Activated naive CD4-positive, alpha-beta T cell treated with anti-CD3 and anti-CD28 coated beads, Interleukin-2, amount 50 U/mL, for 72 hours (primary cell): ENCODE measurements around the gene ARF1. TPM values are rescaled to one million over a fixed set of nuclear protein-coding genes. Genes with fewer than 3 reads are reported as not detected.
"Not testable (repeated sequence)": the region's sequence is repeated elsewhere in the genome, so short reads cannot be mapped to it uniquely, and the experiment has no call there.

ENCODE experiments used
- ATAC-seq, 2 donors: fragments of 150-1000 bp; cut with Tn5 transposase; 2 replicates each; pipeline ENCODE4 v1.10.0; 2021; ENCODE audit warnings: mild to moderate bottlenecking in 2 of 2, moderate library complexity in 2 of 2
- DNase-seq, 2 donors: peaks; one replicate each; pipeline ENCODE4 v3.0.0; 2021 to 2022; ENCODE audit warnings: low spot score in 2 of 2
- H3K27ac Mint-ChIP-seq, 2 donors: one replicate each; pipeline ENCODE4 v1.8.0; 2022; ENCODE audit warnings: mild to moderate bottlenecking in 2 of 2, mixed read lengths in 2 of 2
- H3K36me3 Mint-ChIP-seq, 2 donors: one replicate each; pipeline ENCODE4 v1.8.0; 2022; ENCODE audit warnings: mixed read lengths in 2 of 2
- H3K9me3 Mint-ChIP-seq, 2 donors: one replicate each; pipeline ENCODE4 v1.8.0; 2022; ENCODE audit warnings: mixed read lengths in 2 of 2
- total RNA-seq, 2 donors: library from RNA; stranded (reverse); gene quantifications; one replicate each; pipeline ENCODE4 v1.2.3, GENCODE V29; 2022

Gene ARF1
- total RNA-seq, 2 donors from 2014 or later, result 308 to 333 TPM

- peak overlapping the region in 1 of 2 donors; percentile 4 for H3K27ac Mint-ChIP-seq
- no peak for DNase-seq
- H3K9me3 Mint-ChIP-seq, result no peaks in the 10 kb centered on the region
- ATAC-seq, result no peak
- H3K36me3 Mint-ChIP-seq, result peaks cover 12 to 16% of the 10 kb centered on the region in 2 donors
Measured at GRCh38 chr1:228101614-228101993, 19.1 kb downstream of the ARF1 start.

DNA sequence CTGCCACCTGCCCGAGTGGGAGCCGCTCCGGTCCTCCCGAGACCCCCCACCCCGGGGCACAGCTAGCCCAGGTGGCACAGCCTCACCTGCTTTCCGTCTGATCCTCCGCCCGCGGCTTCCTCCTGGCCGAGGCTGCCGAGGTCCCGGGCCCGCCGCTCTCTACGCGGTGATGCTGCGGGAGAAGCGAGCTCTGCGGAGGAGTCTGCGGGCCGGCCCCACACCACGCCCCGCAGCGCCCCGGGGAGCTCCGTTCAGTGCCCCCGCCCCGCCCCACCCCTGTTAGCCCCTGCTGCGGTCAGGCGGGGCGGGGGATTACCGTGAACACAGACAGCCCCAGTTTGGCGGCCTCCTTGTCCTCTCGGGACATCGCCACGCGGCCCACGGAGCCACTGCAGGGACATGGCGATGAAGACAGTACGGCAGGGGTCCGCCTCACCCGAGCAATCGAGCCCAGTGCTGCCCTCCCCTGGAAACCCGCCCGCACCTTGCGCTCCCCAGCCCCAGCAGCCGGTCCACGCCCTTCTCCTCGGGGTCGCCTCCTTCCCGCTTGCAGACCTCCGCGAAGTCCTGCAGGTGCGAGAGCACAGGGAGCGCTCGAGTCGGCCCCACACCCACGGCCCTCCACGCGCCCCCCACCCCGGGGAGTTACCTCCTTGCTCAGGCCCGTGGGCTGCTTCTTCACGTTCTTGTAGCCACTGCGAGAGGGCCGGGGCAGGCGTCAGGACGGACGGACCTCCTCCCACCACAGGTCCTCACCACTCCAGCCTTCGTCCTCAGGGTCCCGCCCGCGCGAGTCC lies 19.7 kb downstream of the ARF1 start:
- ATAC-seq (peak; percentile 22 to 49), DNase-seq (peak in 1 of 2 donors; percentile 48)
- peaks cover 13 to 20% of the 10 kb centered on the region in 2 donors for H3K36me3 Mint-ChIP-seq
- H3K27ac Mint-ChIP-seq, result peak overlapping the region in 1 of 2 donors; percentile 98
- H3K9me3 Mint-ChIP-seq, result no peaks in the 10 kb centered on the region

GRCh38 chr1:228102791-228103620 lies 20.5 kb downstream of the ARF1 start, which contains the start of gene C1orf35:
TSS of gene C1orf35 (minus strand) at chr1:228103325. CDS start at chr1:228103227, 98 bp downstream.
- Mint-ChIP-seq H3K36me3 (peaks cover 13 to 16% of the 10 kb centered on the region in 2 donors), H3K27ac (peak within 1 kb of the TSS; percentile 95 to 98), H3K9me3 (no peaks in the 10 kb centered on the region)
- peak; percentile 96 for DNase-seq
- peak; percentile 86 to 88 for ATAC-seq

DNA sequence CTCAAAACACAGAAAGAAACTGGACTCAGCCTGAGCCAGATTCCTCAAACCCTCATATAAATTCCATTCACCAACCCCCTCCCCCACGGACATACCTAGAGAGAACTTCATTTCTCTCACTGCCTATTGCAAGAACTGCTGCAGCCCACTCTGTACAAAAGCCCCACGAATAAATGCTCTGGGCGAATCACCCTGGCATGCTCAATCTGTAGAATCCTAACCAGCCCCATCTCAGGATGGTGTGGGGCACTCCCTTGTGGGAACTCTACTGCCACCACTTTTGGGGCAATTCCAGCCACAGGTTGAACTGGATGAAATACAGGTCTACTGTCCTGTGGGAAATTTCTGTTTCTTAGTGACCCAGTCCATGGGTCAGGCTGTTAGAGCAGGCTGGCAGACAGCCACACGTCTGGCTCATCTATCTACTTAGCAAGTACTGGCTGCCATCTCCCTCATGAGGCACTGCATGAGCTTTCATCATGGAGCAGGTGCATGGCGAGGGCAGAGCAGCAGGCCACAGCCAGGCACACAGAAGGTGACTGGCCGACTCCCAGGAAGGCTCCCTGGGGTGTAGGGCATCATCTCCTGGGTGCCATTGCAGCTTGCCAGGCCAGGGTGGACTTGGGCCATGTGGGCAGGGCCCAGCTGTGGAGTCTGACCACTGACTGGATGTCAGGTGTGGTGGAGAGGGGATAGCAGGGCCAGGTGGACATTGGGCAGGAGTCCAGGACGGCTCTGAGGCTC lies 22.2 kb downstream of the ARF1 start:
- ATAC-seq (no peak), DNase-seq (no peak)
- peaks cover 14% of the 10 kb centered on the region in 2 donors for H3K36me3 Mint-ChIP-seq
- no peaks in the 10 kb centered on the region for H3K9me3 Mint-ChIP-seq
- H3K27ac Mint-ChIP-seq, result peak overlapping the region; percentile 52 to 88

DNA sequence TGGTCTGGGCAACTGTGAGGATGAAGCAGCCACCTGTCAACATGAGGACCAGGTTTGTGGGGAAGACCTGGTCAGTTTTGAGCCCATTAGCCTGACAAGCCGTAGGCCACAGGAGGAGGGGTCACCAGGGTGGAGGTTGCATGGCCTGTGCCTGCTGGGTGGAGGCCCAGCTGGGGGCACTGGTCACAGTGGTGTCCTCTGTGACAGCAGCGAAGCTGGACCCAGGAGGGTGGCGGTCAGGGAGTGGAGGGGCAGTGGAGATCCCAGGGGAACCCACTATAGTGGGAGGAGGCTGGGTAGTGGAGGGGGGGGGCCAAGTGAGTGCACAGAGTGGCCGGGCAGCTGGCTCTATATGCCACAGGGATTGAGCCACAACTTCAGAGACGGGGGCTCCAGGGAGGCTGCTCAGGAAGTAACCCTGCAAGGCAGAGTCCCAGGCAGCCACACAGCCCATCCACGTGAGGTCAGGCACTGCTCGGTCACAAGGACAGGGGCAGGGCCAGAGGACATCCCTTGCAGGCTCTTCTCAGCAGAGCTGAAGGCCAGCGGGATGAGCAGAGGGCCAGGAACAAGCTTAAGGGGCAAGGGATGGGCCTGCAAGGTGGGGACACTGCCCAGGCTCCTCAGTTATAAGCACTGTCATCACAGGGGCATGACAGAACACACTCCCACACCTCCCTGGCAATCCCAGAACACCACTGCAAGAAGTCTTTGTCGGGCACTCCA lies 22.9 kb downstream of the ARF1 start:
- no peak for DNase-seq
- Mint-ChIP-seq H3K27ac (peak overlapping the region in 1 of 2 donors; percentile 52), H3K36me3 (peaks cover 14 to 19% of the 10 kb centered on the region in 2 donors), H3K9me3 (no peaks in the 10 kb centered on the region)
- ATAC-seq, result no peak

- peak overlapping the region; percentile 7 to 44 for H3K27ac Mint-ChIP-seq
- no peaks in the 10 kb centered on the region for H3K9me3 Mint-ChIP-seq
- DNase-seq (no peak), ATAC-seq (no peak)
- H3K36me3 Mint-ChIP-seq, result peaks cover 14 to 19% of the 10 kb centered on the region in 2 donors
Measured at GRCh38 chr1:228105996-228106799, 23.7 kb downstream of the ARF1 start.

DNA sequence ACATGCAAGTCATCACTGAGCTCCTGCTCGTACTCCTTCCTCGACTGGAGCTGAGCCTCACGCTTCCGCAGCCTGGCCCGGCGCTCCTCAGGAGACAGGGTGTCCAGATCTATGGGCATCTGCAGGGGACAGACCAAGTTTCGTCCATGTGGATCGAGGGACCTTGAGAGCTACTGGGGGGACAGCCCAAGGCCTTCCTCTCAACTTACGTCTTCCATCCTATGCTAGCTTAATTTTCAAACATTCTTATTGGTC lies 24.2 kb downstream of the ARF1 start:
- peaks cover 14 to 19% of the 10 kb centered on the region in 2 donors for H3K36me3 Mint-ChIP-seq
- no peaks in the 10 kb centered on the region for H3K9me3 Mint-ChIP-seq
- DNase-seq (no peak), ATAC-seq (no peak)
- peak overlapping the region; percentile 7 to 44 for H3K27ac Mint-ChIP-seq

DNA sequence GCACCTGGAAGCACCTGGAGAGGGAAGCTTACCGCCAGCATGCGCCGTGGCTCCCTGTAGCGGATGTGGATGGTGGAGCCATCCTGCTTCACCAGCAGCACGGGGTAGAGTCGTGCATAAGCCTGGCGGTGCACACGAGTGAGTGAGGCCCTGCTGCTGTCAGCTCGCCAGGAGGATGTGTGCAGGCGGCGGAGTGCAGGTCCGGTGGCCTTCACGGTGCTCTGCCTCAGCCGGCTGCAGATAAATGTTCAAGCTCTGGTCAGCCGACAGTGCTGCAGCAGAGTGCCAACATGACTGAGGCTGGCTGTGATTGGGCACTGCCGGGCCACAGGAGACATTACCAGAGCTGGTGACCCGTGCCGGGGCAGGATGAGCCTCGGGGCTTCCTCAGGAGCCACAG lies 25.1 kb downstream of the ARF1 start:
- no peak for DNase-seq
- peaks cover 14 to 19% of the 10 kb centered on the region in 2 donors for H3K36me3 Mint-ChIP-seq
- H3K27ac Mint-ChIP-seq, result peak overlapping the region; percentile 91 to 96
- ATAC-seq, result no peak
- no peaks in the 10 kb centered on the region for H3K9me3 Mint-ChIP-seq

- H3K9me3 Mint-ChIP-seq, result no peaks in the 10 kb centered on the region
- peak overlapping the region; percentile 91 to 96 for H3K27ac Mint-ChIP-seq
- ATAC-seq (no peak), DNase-seq (no peak)
- peaks cover 11 to 16% of the 10 kb centered on the region in 2 donors for H3K36me3 Mint-ChIP-seq
Measured at GRCh38 chr1:228108055-228108690, 25.7 kb downstream of the ARF1 start.

GRCh38 chr1:228108742-228109072 lies 26.2 kb downstream of the ARF1 start:
- H3K9me3 Mint-ChIP-seq, result no peaks in the 10 kb centered on the region
- H3K27ac Mint-ChIP-seq, result peak overlapping the region; percentile 91 to 96
- ATAC-seq, result peak in 1 of 2 donors; percentile 1
- peaks cover 7 to 11% of the 10 kb centered on the region in 2 donors for H3K36me3 Mint-ChIP-seq
- no peak for DNase-seq

GRCh38 chr1:228109073-228109961 lies 26.8 kb downstream of the ARF1 start, which contains the start of gene MRPL55:
TSS of gene MRPL55 (minus strand) at chr1:228109299. CDS start at chr1:228108260, 1,039 bp downstream.
- Mint-ChIP-seq H3K36me3 (peaks cover 7 to 10% of the 10 kb centered on the region in 2 donors), H3K9me3 (no peaks in the 10 kb centered on the region), H3K27ac (peak within 1 kb of the TSS; percentile 91 to 96)
- ATAC-seq, result peak; percentile 95 to 97
- DNase-seq, result peak; percentile 98 to 99

- DNase-seq (no peak), ATAC-seq (no peak)
- H3K36me3 Mint-ChIP-seq, result peaks cover 7 to 10% of the 10 kb centered on the region in 2 donors
- peak overlapping the region; percentile 91 to 96 for H3K27ac Mint-ChIP-seq
- no peaks in the 10 kb centered on the region for H3K9me3 Mint-ChIP-seq
Measured at GRCh38 chr1:228109962-228110488, 27.5 kb downstream of the ARF1 start.

GRCh38 chr1:228110556-228110955 lies 28.0 kb downstream of the ARF1 start:
- DNase-seq, result no peak
- Mint-ChIP-seq H3K36me3 (peaks cover 7 to 10% of the 10 kb centered on the region in 2 donors), H3K27ac (no peak overlapping the region), H3K9me3 (no peaks in the 10 kb centered on the region)
- ATAC-seq, result no peak

DNA sequence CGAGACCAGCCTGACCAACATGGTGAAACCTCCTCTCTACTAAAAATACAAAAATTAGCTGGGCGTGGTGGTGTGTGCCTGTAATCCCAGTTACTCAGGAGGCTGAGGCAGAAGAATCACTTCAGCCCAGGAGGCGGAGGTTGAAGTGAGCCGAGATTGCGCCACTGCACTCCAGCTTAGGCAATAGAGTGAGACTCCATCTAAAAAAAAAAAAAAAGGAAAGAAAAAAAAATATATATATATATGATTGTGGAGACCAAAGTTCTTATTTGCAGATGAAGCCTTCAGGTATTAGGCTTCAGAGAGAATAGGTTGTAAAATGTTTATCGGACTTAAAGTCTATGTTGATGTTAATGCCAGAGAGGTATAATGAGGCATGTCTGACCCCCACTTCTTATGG lies 28.8 kb downstream of the ARF1 start:
- H3K36me3 Mint-ChIP-seq, ATAC-seq, DNase-seq, H3K9me3 Mint-ChIP-seq, H3K27ac Mint-ChIP-seq: not testable (repeated sequence)
